Liver (tissue), 3 donors: ENCODE results near the gene SAMD14.

ENCODE experiments used
- GABPA ChIP-seq, 2 donors: IDR thresholded peaks in 1 of 2; conservative IDR thresholded peaks in 1 of 2; 2 replicates each; pipeline ENCODE4 v1.6.1; 2016; ENCODE audit warnings: antibody characterized with exemption in 2 of 2, mild to moderate bottlenecking in 1 of 2, moderate library complexity in 1 of 2
- HNF4A ChIP-seq, 2 donors: conservative IDR thresholded peaks; 2 replicates each; pipeline ENCODE4 v1.6.1; 2016; ENCODE audit warnings: antibody characterized with exemption in 2 of 2, mild to moderate bottlenecking in 2 of 2
- JUND ChIP-seq, 2 donors: IDR thresholded peaks; 2 replicates each; pipeline ENCODE4 v1.6.1; 2016; ENCODE audit warnings: antibody characterized with exemption in 2 of 2
- TF ChIP-seq, protein P1 (sequence below): fragments of 150-350 bp; IDR thresholded peaks from 2 replicates; pipeline ENCODE4 v1.5.1; 2017; ENCODE audit warnings: improper control_type of control experiment, low read depth, low read length; ENCODE audit not compliant: missing input control
- TF ChIP-seq, protein P2 (sequence below): IDR thresholded peaks from 2 replicates; pipeline ENCODE4 v1.6.1; 2016; ENCODE audit warnings: antibody characterized with exemption, mild to moderate bottlenecking
- TF ChIP-seq, protein P3 (sequence below): IDR thresholded peaks from 2 replicates; pipeline ENCODE4 v1.6.1; 2016; ENCODE audit warnings: antibody characterized with exemption
- donor health status: healthy.
- donor health status: healthy.

DNA sequence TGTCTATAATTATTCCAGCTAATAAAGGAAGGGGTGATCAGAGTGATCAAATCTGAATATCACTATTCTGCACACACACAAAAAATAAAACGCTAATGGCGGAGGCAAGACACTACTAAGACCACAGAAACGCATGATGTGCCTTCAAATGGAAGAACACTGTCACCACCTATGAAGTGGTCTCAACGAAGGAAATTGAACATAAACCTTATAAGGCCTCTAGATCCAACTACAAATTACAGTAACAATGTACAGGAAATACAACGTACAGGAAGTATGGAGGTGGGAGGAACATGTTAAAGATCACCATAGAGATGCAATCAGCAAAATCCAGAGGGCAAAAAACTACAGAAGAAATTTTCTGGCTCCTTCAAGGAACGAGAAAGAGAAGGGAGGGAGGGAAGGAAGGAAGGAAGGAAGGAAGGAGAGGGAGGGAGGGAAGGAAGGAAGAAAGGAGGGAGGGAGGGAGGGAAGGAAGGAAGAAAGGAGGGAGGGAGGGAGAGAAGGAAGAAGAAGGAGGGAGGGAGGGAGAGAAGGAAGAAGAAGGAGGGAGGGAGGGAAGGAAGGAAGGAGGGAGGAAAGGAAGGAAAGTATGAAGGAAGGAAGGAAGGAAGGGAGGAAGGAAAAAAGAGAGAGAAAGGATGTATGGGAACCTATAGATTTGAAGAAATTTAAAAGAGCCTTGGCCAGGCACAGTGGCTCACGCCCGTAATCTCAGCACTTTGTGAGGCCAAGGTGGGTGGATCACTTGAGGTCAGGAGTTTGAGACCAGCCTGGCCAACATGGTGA lies 32.7 kb upstream of the SAMD14 start:
- TF ChIP-seq, protein P1, sequence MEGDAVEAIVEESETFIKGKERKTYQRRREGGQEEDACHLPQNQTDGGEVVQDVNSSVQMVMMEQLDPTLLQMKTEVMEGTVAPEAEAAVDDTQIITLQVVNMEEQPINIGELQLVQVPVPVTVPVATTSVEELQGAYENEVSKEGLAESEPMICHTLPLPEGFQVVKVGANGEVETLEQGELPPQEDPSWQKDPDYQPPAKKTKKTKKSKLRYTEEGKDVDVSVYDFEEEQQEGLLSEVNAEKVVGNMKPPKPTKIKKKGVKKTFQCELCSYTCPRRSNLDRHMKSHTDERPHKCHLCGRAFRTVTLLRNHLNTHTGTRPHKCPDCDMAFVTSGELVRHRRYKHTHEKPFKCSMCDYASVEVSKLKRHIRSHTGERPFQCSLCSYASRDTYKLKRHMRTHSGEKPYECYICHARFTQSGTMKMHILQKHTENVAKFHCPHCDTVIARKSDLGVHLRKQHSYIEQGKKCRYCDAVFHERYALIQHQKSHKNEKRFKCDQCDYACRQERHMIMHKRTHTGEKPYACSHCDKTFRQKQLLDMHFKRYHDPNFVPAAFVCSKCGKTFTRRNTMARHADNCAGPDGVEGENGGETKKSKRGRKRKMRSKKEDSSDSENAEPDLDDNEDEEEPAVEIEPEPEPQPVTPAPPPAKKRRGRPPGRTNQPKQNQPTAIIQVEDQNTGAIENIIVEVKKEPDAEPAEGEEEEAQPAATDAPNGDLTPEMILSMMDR: no peak
- TF ChIP-seq GABPA (IDR thresholded peaks at IDR 0.05 in 1 of 2, conservative IDR thresholded peaks at IDR 0.05 in 1 of 2): no peak
- TF ChIP-seq, protein P2, sequence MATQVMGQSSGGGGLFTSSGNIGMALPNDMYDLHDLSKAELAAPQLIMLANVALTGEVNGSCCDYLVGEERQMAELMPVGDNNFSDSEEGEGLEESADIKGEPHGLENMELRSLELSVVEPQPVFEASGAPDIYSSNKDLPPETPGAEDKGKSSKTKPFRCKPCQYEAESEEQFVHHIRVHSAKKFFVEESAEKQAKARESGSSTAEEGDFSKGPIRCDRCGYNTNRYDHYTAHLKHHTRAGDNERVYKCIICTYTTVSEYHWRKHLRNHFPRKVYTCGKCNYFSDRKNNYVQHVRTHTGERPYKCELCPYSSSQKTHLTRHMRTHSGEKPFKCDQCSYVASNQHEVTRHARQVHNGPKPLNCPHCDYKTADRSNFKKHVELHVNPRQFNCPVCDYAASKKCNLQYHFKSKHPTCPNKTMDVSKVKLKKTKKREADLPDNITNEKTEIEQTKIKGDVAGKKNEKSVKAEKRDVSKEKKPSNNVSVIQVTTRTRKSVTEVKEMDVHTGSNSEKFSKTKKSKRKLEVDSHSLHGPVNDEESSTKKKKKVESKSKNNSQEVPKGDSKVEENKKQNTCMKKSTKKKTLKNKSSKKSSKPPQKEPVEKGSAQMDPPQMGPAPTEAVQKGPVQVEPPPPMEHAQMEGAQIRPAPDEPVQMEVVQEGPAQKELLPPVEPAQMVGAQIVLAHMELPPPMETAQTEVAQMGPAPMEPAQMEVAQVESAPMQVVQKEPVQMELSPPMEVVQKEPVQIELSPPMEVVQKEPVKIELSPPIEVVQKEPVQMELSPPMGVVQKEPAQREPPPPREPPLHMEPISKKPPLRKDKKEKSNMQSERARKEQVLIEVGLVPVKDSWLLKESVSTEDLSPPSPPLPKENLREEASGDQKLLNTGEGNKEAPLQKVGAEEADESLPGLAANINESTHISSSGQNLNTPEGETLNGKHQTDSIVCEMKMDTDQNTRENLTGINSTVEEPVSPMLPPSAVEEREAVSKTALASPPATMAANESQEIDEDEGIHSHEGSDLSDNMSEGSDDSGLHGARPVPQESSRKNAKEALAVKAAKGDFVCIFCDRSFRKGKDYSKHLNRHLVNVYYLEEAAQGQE: no peak
- TF ChIP-seq JUND (IDR thresholded peaks at IDR 0.05): no peak
- no peak for TF ChIP-seq HNF4A (conservative IDR thresholded peaks at IDR 0.05)
- TF ChIP-seq, protein P3, sequence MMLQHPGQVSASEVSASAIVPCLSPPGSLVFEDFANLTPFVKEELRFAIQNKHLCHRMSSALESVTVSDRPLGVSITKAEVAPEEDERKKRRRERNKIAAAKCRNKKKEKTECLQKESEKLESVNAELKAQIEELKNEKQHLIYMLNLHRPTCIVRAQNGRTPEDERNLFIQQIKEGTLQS: no peak
